Tibial artery (tissue), 4 donors: Measurements from ENCODE around the gene CREB3L1.

Experiments used
- DNase-seq, 2 donors: peaks; one replicate each; pipeline ENCODE4 v3.0.0-alpha.2; 2019
- H3K27ac ChIP-seq, 2 donors: fragments of 200-600 bp; sonication (generic) in 1 of 2; 1 replicate in 1 of 2; 2 replicates in 1 of 2; pipeline ENCODE4 v1.5.1; 2018 to 2019; ENCODE audit warnings: mild to moderate bottlenecking in 1 of 2
- H3K27me3 ChIP-seq, 2 donors: fragments of 200-600 bp; sonication (generic) in 1 of 2; one replicate each; pipeline versions ENCODE4 v1.5.1 to v1.6.0; 2016 to 2019
- H3K36me3 ChIP-seq, 3 donors: fragments of 200-600 bp; sonication (generic) in 2 of 3; one replicate each; pipeline ENCODE4 v1.5.1; 2016 to 2019; ENCODE audit warnings: mild to moderate bottlenecking in 2 of 3
- H3K4me1 ChIP-seq, 4 donors: fragments of 200-600 bp; sonication (generic) in 2 of 4; 1 replicate in 3 of 4; 2 replicates in 1 of 4; pipeline ENCODE4 v1.5.1; 2016 to 2019
- H3K4me3 ChIP-seq, 2 donors: fragments of 200-600 bp; sonication (generic) in 1 of 2; 1 replicate in 1 of 2; 2 replicates in 1 of 2; pipeline ENCODE4 v1.5.1; 2018 to 2019; ENCODE audit warnings: mild to moderate bottlenecking in 2 of 2
- H3K9me3 ChIP-seq, 3 donors: fragments of 200-600 bp; sonication (generic) in 1 of 3; one replicate each; pipeline ENCODE4 v1.5.1; 2016 to 2019
- CTCF ChIP-seq, 2 experiments: fragments of 200-600 bp in 1 of 2; fragments of 450-650 bp in 1 of 2; IDR thresholded peaks; one replicate each; pipeline ENCODE4 v1.5.1; 2017 to 2019; ENCODE audit warnings: antibody characterized with exemption in 2 of 2, mild to moderate bottlenecking in 1 of 2, moderate library complexity in 1 of 2
- intact Hi-C: fragments of 100-400 bp; cut with DNase I; formaldehyde crosslinking; loops from one replicate; pipeline ENCODE4 v1.15.0; 2023; ENCODE audit warnings: low total_unique reads

CREB3L1 gene

GRCh38 chr11:46369458-46370152, 92.1 kb downstream of the CREB3L1 start:
- intact Hi-C loops: no loop called here
- H3K4me1 ChIP-seq: peaks cover 0 to 11% (median 9%) of the 10 kb centered on the region in 4 donors
- H3K4me3 ChIP-seq: no peak overlapping the region
- H3K9me3 ChIP-seq: no peaks in the 10 kb centered on the region
- no peak for DNase-seq
- peak; percentile 59 to 78 for TF ChIP-seq CTCF (IDR thresholded peaks at IDR 0.05)
- peaks cover 21 to 71% (median 45%) of the 10 kb centered on the region in 3 donors for H3K36me3 ChIP-seq
- no peak overlapping the region for H3K27ac ChIP-seq
- H3K27me3 ChIP-seq: no peaks in the 10 kb centered on the region

GRCh38 chr11:46370253-46370652, 92.8 kb downstream of the CREB3L1 start:
- Histone ChIP-seq H3K9me3 (no peaks in the 10 kb centered on the region), H3K27ac (no peak overlapping the region), H3K4me1 (peaks cover 0 to 11% (median 8%) of the 10 kb centered on the region in 4 donors), H3K27me3 (no peaks in the 10 kb centered on the region), H3K36me3 (peaks cover 27 to 77% (median 51%) of the 10 kb centered on the region in 3 donors), H3K4me3 (no peak overlapping the region)
- intact Hi-C loops: no loop called here
- no peak for TF ChIP-seq CTCF (IDR thresholded peaks at IDR 0.05)
- DNase-seq: no peak
